ENCODE measurements around the gene CKAP2L.
"Not testable (repeated sequence)": the region's sequence is repeated elsewhere in the genome, so short reads cannot be mapped to it uniquely, and the experiment has no call there.

The CKAP2L gene

GRCh38 chr2:112712903-112713584, 51.4 kb downstream of the CKAP2L start:
- no peak for DNase-seq (ENCODE audit: extremely low read depth, low read depth)
- TF ChIP-seq CTCF (IDR thresholded peaks at IDR 0.05; ENCODE audit: low read depth, low read length) = no peak

DNA sequence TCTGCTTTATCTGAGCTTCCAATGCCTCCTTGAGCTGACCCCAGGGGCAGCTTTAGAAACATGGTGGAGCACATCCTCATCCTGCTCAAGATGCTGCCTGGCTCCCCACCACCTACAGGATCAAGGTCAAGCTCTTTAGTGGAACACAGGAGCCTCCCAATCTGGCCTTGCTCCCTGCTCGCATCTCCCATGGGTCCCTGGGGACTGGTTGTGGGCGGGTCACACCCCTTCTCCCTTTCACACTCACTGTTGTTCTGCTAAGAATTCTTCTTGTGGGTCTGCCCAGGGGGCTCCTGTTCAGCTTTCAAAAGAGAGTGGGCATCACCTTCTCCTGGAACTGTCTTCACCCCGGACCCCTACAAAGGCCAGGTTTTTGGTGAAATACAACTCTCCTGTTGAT, 51.9 kb downstream of the CKAP2L start:
- no peak for DNase-seq (ENCODE audit: extremely low read depth, low read depth)
- TF ChIP-seq CTCF (IDR thresholded peaks at IDR 0.05; ENCODE audit: low read depth, low read length) = no peak

- TF ChIP-seq CTCF (IDR thresholded peaks at IDR 0.05; ENCODE audit: low read depth, low read length) = no peak
- no peak for DNase-seq (ENCODE audit: extremely low read depth, low read depth)
Measured at GRCh38 chr2:112710956-112711750, 53.3 kb downstream of the CKAP2L start.

DNA sequence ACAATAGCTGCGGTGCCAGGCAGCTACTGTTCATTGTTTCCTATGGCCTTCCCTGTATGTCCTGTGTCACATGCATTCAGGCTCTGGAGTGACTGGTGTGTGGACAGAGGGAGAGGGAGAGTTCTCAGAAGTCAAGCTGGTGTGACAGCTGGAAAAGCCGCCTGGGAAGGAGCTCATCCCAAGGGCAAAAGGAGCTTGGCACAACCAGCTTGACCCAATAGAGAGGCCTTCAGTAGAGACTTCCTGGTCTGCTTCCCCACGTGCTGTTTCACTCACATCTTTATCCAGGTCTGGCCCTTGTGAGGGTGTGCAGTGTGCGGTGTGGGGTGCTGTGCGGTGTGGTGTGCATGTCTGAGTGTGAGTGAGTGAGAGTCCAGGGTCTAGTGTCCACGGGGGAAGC, 54.7 kb downstream of the CKAP2L start:
- DNase-seq (ENCODE audit: extremely low read depth, low read depth) = no peak
- no peak for TF ChIP-seq CTCF (IDR thresholded peaks at IDR 0.05; ENCODE audit: low read depth, low read length)

GRCh38 chr2:112708968-112709367, 55.4 kb downstream of the CKAP2L start:
- no peak for TF ChIP-seq CTCF (IDR thresholded peaks at IDR 0.05; ENCODE audit: low read depth, low read length)
- no peak for DNase-seq (ENCODE audit: extremely low read depth, low read depth)

- not testable (repeated sequence) for DNase-seq (ENCODE audit: extremely low read depth, low read depth)
Measured at GRCh38 chr2:112706947-112707346, 57.5 kb downstream of the CKAP2L start.

DNA sequence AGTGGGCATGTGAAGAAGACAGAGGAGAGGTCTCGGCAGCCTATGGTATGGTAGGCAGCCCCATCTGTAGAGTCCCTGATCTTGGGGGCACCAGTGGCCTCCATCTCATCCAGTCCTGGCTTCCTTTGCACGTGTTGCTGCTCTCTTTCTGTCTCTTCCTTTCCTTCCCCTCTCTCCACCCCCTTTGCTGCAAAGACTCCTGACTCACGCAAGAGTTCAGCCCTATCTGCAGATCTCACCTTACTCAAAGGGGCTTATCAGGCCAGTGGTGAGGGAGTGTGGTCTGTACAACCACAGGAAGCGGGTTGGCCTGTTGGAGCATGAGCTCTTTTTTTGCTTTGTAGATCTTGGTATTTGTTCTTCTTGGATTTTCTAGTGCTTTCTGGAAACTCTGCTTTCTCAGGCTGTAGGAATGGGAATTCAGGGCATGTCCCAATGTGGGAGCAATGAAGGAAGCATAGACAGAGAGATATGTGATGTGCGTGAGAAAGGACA, 58.2 kb downstream of the CKAP2L start:
- TF ChIP-seq CTCF (IDR thresholded peaks at IDR 0.05; ENCODE audit: low read depth, low read length) = no peak
- no peak for DNase-seq (ENCODE audit: extremely low read depth, low read depth)

Data from AG09319 (cell line).